Mesenchymal stem cell (in vitro differentiated cells and primary cell): ENCODE data around the gene GTPBP3.
A peak's percentile ranks its signal among the peaks of the same experiment; 100 is the strongest.

ENCODE experiments used
- DNase-seq: peaks from one replicate; pipeline ENCODE4 v3.0.0-alpha.2; 2013
- H2AFZ ChIP-seq: one replicate; pipeline ENCODE4 v1.6.1; 2013; ENCODE audit warnings: low read depth, mild to moderate bottlenecking, control low read depth, inconsistent platforms, low read length, moderate library complexity
- H2AK5ac ChIP-seq: 2 replicates; pipeline ENCODE4 v1.6.1; 2013; ENCODE audit warnings: low read length, moderate library complexity, mild to moderate bottlenecking, inconsistent platforms; ENCODE audit not compliant: severe bottlenecking
- H2BK120ac ChIP-seq: one replicate; pipeline ENCODE4 v1.6.1; 2013; ENCODE audit warnings: low read depth, mild to moderate bottlenecking, inconsistent platforms, low read length, moderate library complexity
- H2BK12ac ChIP-seq, 2 experiments: one replicate each; pipeline ENCODE4 v1.6.1; 2013; ENCODE audit warnings: inconsistent platforms in 2 of 2, low read length in 2 of 2, mild to moderate bottlenecking in 2 of 2, moderate library complexity in 2 of 2, control low read depth in 1 of 2
- H2BK15ac ChIP-seq: one replicate; pipeline ENCODE4 v1.6.1; 2013; ENCODE audit warnings: mild to moderate bottlenecking, low read depth, inconsistent platforms; ENCODE audit not compliant: poor library complexity, severe bottlenecking
- H2BK5ac ChIP-seq: 2 replicates; pipeline ENCODE4 v1.6.1; 2013; ENCODE audit warnings: low read depth, mild to moderate bottlenecking, low read length, control low read depth, inconsistent platforms; ENCODE audit not compliant: poor library complexity, severe bottlenecking
- H3K14ac ChIP-seq, 2 experiments: one replicate each; pipeline ENCODE4 v1.6.1; 2013; ENCODE audit warnings: inconsistent platforms in 2 of 2, low read length in 2 of 2, control low read depth in 1 of 2, mild to moderate bottlenecking in 1 of 2, moderate library complexity in 1 of 2
- H3K18ac ChIP-seq, 2 experiments: one replicate each; pipeline ENCODE4 v1.6.1; 2013; ENCODE audit warnings: inconsistent platforms in 2 of 2, low read length in 2 of 2, control low read depth in 1 of 2, low read depth in 1 of 2, mild to moderate bottlenecking in 1 of 2
- H3K23ac ChIP-seq, 2 experiments: one replicate each; pipeline ENCODE4 v1.6.1; 2013; ENCODE audit warnings: inconsistent platforms in 2 of 2, low read length in 2 of 2, mild to moderate bottlenecking in 2 of 2, moderate library complexity in 2 of 2, control low read depth in 1 of 2
- H3K27ac ChIP-seq: 2 replicates; pipeline ENCODE4 v1.5.1; 2013; ENCODE audit warnings: mild to moderate bottlenecking, moderate library complexity, low read length, control low read depth, inconsistent platforms; ENCODE audit not compliant: poor library complexity, severe bottlenecking
- H3K27me3 ChIP-seq, 2 experiments: 2 replicates each; pipeline versions ENCODE4 v1.6.1 to v1.7.0; 2013; ENCODE audit warnings: low read length in 2 of 2, mild to moderate bottlenecking in 2 of 2, moderate library complexity in 2 of 2, control low read depth in 1 of 2, inconsistent platforms in 1 of 2; ENCODE audit not compliant: control insufficient read depth in 1 of 2, insufficient read depth in 1 of 2
- H3K36me3 ChIP-seq, 2 experiments: 2 replicates each; pipeline versions ENCODE4 v1.6.1 to v1.7.0; 2013; ENCODE audit warnings: low read length in 2 of 2, control low read depth in 1 of 2, inconsistent platforms in 1 of 2, low read depth in 1 of 2, mild to moderate bottlenecking in 1 of 2; ENCODE audit not compliant: insufficient read depth in 2 of 2, control insufficient read depth in 1 of 2
- H3K4ac ChIP-seq, 2 experiments: one replicate each; pipeline ENCODE4 v1.6.1; 2013; ENCODE audit warnings: inconsistent platforms in 2 of 2, low read length in 2 of 2, mild to moderate bottlenecking in 2 of 2, moderate library complexity in 2 of 2, control low read depth in 1 of 2, low read depth in 1 of 2
- H3K4me1 ChIP-seq: 2 replicates; pipeline ENCODE4 v1.6.1; 2013; ENCODE audit warnings: low read depth, low read length, control low read depth; ENCODE audit not compliant: control insufficient read depth, insufficient read depth
- H3K4me2 ChIP-seq: 2 replicates; pipeline ENCODE4 v1.6.1; 2013; ENCODE audit warnings: low read length, mild to moderate bottlenecking, inconsistent platforms; ENCODE audit not compliant: poor library complexity, severe bottlenecking
- H3K4me3 ChIP-seq, 2 experiments: 2 replicates each; pipeline versions ENCODE4 v1.5.1 to v1.7.0; 2013; ENCODE audit warnings: low read length in 2 of 2, mild to moderate bottlenecking in 2 of 2, control low read depth in 1 of 2, low read depth in 1 of 2; ENCODE audit not compliant: insufficient read depth in 1 of 2
- H3K79me1 ChIP-seq: replicated peaks from 2 replicates; pipeline ENCODE4 v1.6.1; 2013; ENCODE audit warnings: mild to moderate bottlenecking, control low read depth, low read length, inconsistent platforms; ENCODE audit not compliant: poor library complexity, severe bottlenecking
- H3K9ac ChIP-seq: 2 replicates; pipeline ENCODE4 v1.7.0; 2013; ENCODE audit warnings: mild to moderate bottlenecking, low read length, moderate library complexity
- H3K9me3 ChIP-seq: 2 replicates; pipeline ENCODE4 v1.7.0; 2013; ENCODE audit warnings: mild to moderate bottlenecking, low read length; ENCODE audit not compliant: control insufficient read depth
- H4K8ac ChIP-seq: one replicate; pipeline ENCODE4 v1.6.1; 2013; ENCODE audit warnings: inconsistent platforms, mild to moderate bottlenecking, low read length, moderate library complexity
- H4K91ac ChIP-seq: one replicate; pipeline ENCODE4 v1.6.1; 2013; ENCODE audit warnings: mild to moderate bottlenecking, low read length, inconsistent platforms
- WGBS: methylation state at CpG from one replicate; pipeline ENCODE4 v1.1.7; 2013; ENCODE audit warnings: mixed read lengths; 5-methylcytosine and 5-hydroxymethylcytosine counted together

The GTPBP3 gene

GRCh38 chr19:17318966-17319365 is 18.4 kb upstream of the GTPBP3 start:
- no peak overlapping the region for H2BK5ac ChIP-seq
- no peak overlapping the region for H4K8ac ChIP-seq
- H3K36me3 ChIP-seq: peaks cover 52 to 82% of the 10 kb centered on the region in 2 experiments
- peaks cover 42% of the 10 kb centered on the region for H3K79me1 ChIP-seq
- no peak overlapping the region for H2BK12ac ChIP-seq
- peaks cover 4% of the 10 kb centered on the region for H3K4me1 ChIP-seq
- no peak for DNase-seq
- no peak overlapping the region for H3K23ac ChIP-seq
- H3K27me3 ChIP-seq: no peaks in the 10 kb centered on the region
- H3K9me3 ChIP-seq: no peaks in the 10 kb centered on the region
- H2AFZ ChIP-seq: no peak overlapping the region
- no peak overlapping the region for H2BK15ac ChIP-seq
- H4K91ac ChIP-seq: no peak overlapping the region
- H3K4me2 ChIP-seq: no peak overlapping the region
- no peak overlapping the region for H2AK5ac ChIP-seq
- H3K4me3 ChIP-seq: no peak overlapping the region
- H3K27ac ChIP-seq: no peak overlapping the region
- WGBS: 97% methylated on average over 6 of the region's 6 CpGs
- H2BK120ac ChIP-seq: no peak overlapping the region
- H3K4ac ChIP-seq: no peak overlapping the region
- no peak overlapping the region for H3K14ac ChIP-seq
- H3K9ac ChIP-seq: no peak overlapping the region
- H3K18ac ChIP-seq: no peak overlapping the region

GRCh38 chr19:17319473-17320238 is 17.7 kb upstream of the GTPBP3 start:
- no peak overlapping the region for H3K23ac ChIP-seq
- peaks cover 36% of the 10 kb centered on the region for H3K79me1 ChIP-seq
- no peak overlapping the region for H3K27ac ChIP-seq
- H2BK5ac ChIP-seq: no peak overlapping the region
- no peak for DNase-seq
- H2BK12ac ChIP-seq: no peak overlapping the region
- H3K18ac ChIP-seq: no peak overlapping the region
- no peak overlapping the region for H3K4me2 ChIP-seq
- no peak overlapping the region for H2AK5ac ChIP-seq
- H4K91ac ChIP-seq: no peak overlapping the region
- WGBS: 95% methylated on average over 37 of the region's 40 CpGs
- no peak overlapping the region for H3K4me3 ChIP-seq
- no peak overlapping the region for H3K4ac ChIP-seq
- H3K9ac ChIP-seq: no peak overlapping the region
- no peak overlapping the region for H2BK120ac ChIP-seq
- no peaks in the 10 kb centered on the region for H3K9me3 ChIP-seq
- peaks cover 4% of the 10 kb centered on the region for H3K4me1 ChIP-seq
- H3K14ac ChIP-seq: no peak overlapping the region
- no peak overlapping the region for H4K8ac ChIP-seq
- no peaks in the 10 kb centered on the region for H3K27me3 ChIP-seq
- H2AFZ ChIP-seq: no peak overlapping the region
- H2BK15ac ChIP-seq: no peak overlapping the region
- peaks cover 45 to 82% of the 10 kb centered on the region in 2 experiments for H3K36me3 ChIP-seq

GRCh38 chr19:17320435-17320834 is 16.9 kb upstream of the GTPBP3 start:
- 90% methylated on average over 11 of the region's 11 CpGs for WGBS
- H3K27ac ChIP-seq: no peak overlapping the region

GRCh38 chr19:17321655-17322489 is 15.5 kb upstream of the GTPBP3 start:
- WGBS: 85% methylated on average over 19 of the region's 19 CpGs
- no peak overlapping the region for H3K18ac ChIP-seq

More at GRCh38 chr19:17320435-17320834, 16.9 kb upstream of the GTPBP3 start:
- H3K4me1 ChIP-seq: peaks cover 4% of the 10 kb centered on the region
- no peak overlapping the region for H3K23ac ChIP-seq
- H3K36me3 ChIP-seq: peaks cover 38 to 86% of the 10 kb centered on the region in 2 experiments
- no peak overlapping the region for H3K14ac ChIP-seq
- no peak overlapping the region for H3K4me2 ChIP-seq
- peak overlapping the region; percentile 15 for H4K91ac ChIP-seq
- no peak overlapping the region for H3K4me3 ChIP-seq
- H3K9ac ChIP-seq: no peak overlapping the region
- H3K27me3 ChIP-seq: no peaks in the 10 kb centered on the region
- no peak overlapping the region for H3K18ac ChIP-seq
- no peak overlapping the region for H2BK5ac ChIP-seq
- H2BK120ac ChIP-seq: no peak overlapping the region
- DNase-seq: no peak
- peaks cover 34% of the 10 kb centered on the region for H3K79me1 ChIP-seq
- H2BK12ac ChIP-seq: no peak overlapping the region
- no peaks in the 10 kb centered on the region for H3K9me3 ChIP-seq
- no peak overlapping the region for H4K8ac ChIP-seq
- H2BK15ac ChIP-seq: no peak overlapping the region
- no peak overlapping the region for H3K4ac ChIP-seq
- no peak overlapping the region for H2AFZ ChIP-seq
- H2AK5ac ChIP-seq: no peak overlapping the region

More at GRCh38 chr19:17321655-17322489, 15.5 kb upstream of the GTPBP3 start:
- H3K79me1 ChIP-seq: peaks cover 27% of the 10 kb centered on the region
- no peak overlapping the region for H2AFZ ChIP-seq
- H4K8ac ChIP-seq: peak overlapping the region; percentile 75
- H3K9me3 ChIP-seq: no peaks in the 10 kb centered on the region
- H3K4ac ChIP-seq: no peak overlapping the region
- H4K91ac ChIP-seq: peak overlapping the region; percentile 48
- H3K9ac ChIP-seq: peak overlapping the region; percentile 17
- no peak overlapping the region for H3K27ac ChIP-seq
- H3K36me3 ChIP-seq: peaks cover 31 to 74% of the 10 kb centered on the region in 2 experiments
- H3K14ac ChIP-seq: no peak overlapping the region
- no peak overlapping the region for H3K23ac ChIP-seq
- no peak overlapping the region for H2BK12ac ChIP-seq
- peaks cover 11% of the 10 kb centered on the region for H3K4me1 ChIP-seq
- no peak overlapping the region for H3K4me3 ChIP-seq
- H2BK120ac ChIP-seq: no peak overlapping the region
- H3K27me3 ChIP-seq: no peaks in the 10 kb centered on the region
- no peak overlapping the region for H2BK5ac ChIP-seq
- no peak overlapping the region for H2AK5ac ChIP-seq
- H3K4me2 ChIP-seq: no peak overlapping the region
- no peak for DNase-seq
- no peak overlapping the region for H2BK15ac ChIP-seq
